HepG2 (cell line): ENCODE results near the gene HSP90AB1. TPM values are rescaled to one million over a fixed set of nuclear protein-coding genes. Genes with fewer than 3 reads are reported as not detected.

Source experiments
- ATAC-seq: fragments of 200-7000 bp; cut with Tn5 transposase; 3 replicates; pipeline ENCODE4 v1.9.1; 2020; ENCODE audit warnings: mild to moderate bottlenecking, moderate library complexity
- BruUV-seq: library from RNA; stranded (reverse); fragments of 400-500 nt; replicated peaks from 2 replicates; lab custom pipeline; 2021; lab: Mats Ljungman, UMichigan
- CTCF ChIA-PET: fragments of 300-600 bp; formaldehyde crosslinking; extraction: SDS; loops from one replicate; lab custom pipeline; 2021; ENCODE audit warnings: low total read pairs, inconsistent platforms, low intra/inter-chr PET ratio; lab: Yijun Ruan, JAX
- POLR2A ChIA-PET: fragments of 350-600 bp; sonication (Branson Sonifier 250); formaldehyde crosslinking; loops from one replicate; lab custom pipeline; 2020; ENCODE audit warnings: antibody characterized with exemption, inconsistent platforms; lab: Yijun Ruan, JAX
- DNase-seq: peaks from one replicate; pipeline ENCODE4 v3.0.0-alpha.2; 2015; ENCODE audit warnings: low spot score
- FAIRE-seq: peaks from 3 replicates; lab custom pipeline; 2011; peaks lifted over from hg19 to GRCh38; lab: Jason Lieb, UNC
- H2AFZ ChIP-seq: one replicate; pipeline ENCODE4 v1.6.1; 2011; ENCODE audit warnings: low read length, inconsistent platforms
- H3K27ac ChIP-seq: fragments of 300-600 bp; 3 replicates; pipeline ENCODE4 v1.8.0; 2011; ENCODE audit warnings: mixed run types, mild to moderate bottlenecking, mixed read lengths, low read length, inconsistent platforms; ENCODE audit not compliant: insufficient read depth; ENCODE audit errors: extremely low read length
- H3K27me3 ChIP-seq, 2 experiments: fragments of 200-600 bp in 1 of 2; 2 replicates in 1 of 2; 3 replicates in 1 of 2; pipeline versions ENCODE4 v1.6.0 to v1.8.0; 2011; ENCODE audit warnings: low read length in 2 of 2, mild to moderate bottlenecking in 2 of 2, moderate library complexity in 2 of 2, inconsistent platforms in 1 of 2; ENCODE audit not compliant: insufficient read depth in 2 of 2, control insufficient read depth in 1 of 2
- H3K36me3 ChIP-seq, 2 experiments: fragments of 200-600 bp in 1 of 2; replicated peaks in 1 of 2; 2 replicates in 1 of 2; 3 replicates in 1 of 2; pipeline versions ENCODE4 v1.5.1 to v1.8.0; 2011; ENCODE audit warnings: low read length in 2 of 2, inconsistent platforms in 1 of 2; ENCODE audit not compliant: insufficient read depth in 2 of 2, control insufficient read depth in 1 of 2
- H3K4me1 ChIP-seq: 2 replicates; pipeline ENCODE4 v1.5.1; 2012; ENCODE audit warnings: low read length, inconsistent platforms; ENCODE audit not compliant: insufficient read depth
- H3K4me2 ChIP-seq: 2 replicates; pipeline ENCODE4 v1.6.0; 2011; ENCODE audit warnings: low read depth, low read length, inconsistent platforms
- H3K4me3 ChIP-seq, 3 experiments: fragments of 200-600 bp in 1 of 3; sonication (generic), shearing (Covaris generic) in 1 of 3; replicated peaks in 1 of 3; 2 replicates each; pipeline ENCODE4 v1.5.1; 2011 to 2016; ENCODE audit warnings: low read length in 3 of 3, inconsistent platforms in 2 of 3, low read depth in 2 of 3, mild to moderate bottlenecking in 2 of 3, control low read depth in 1 of 3, mixed read lengths in 1 of 3; ENCODE audit not compliant: insufficient read depth in 1 of 3
- H3K79me2 ChIP-seq: one replicate; pipeline ENCODE4 v1.6.1; 2011; ENCODE audit warnings: low read length, inconsistent platforms; ENCODE audit not compliant: insufficient read depth
- H3K9ac ChIP-seq: 2 replicates; pipeline ENCODE4 v1.6.0; 2011; ENCODE audit warnings: mild to moderate bottlenecking, low read depth, low read length, inconsistent platforms; ENCODE audit not compliant: insufficient read depth
- H3K9me3 ChIP-seq: 2 replicates; pipeline ENCODE4 v1.5.1; 2012; ENCODE audit warnings: mild to moderate bottlenecking, low read length
- H4K20me1 ChIP-seq: 2 replicates; pipeline ENCODE4 v1.6.0; 2011; ENCODE audit warnings: inconsistent platforms, mild to moderate bottlenecking, low read length, moderate library complexity; ENCODE audit not compliant: insufficient read depth
- CREB3 ChIP-seq: sonication (generic); formaldehyde crosslinking; IDR thresholded peaks from 2 replicates; pipeline ENCODE4 v1.5.0; 2020; ENCODE audit warnings: missing genetic modification reagents
- DPF2 ChIP-seq: sonication (generic); formaldehyde crosslinking; IDR thresholded peaks from 2 replicates; pipeline ENCODE4 v1.4.0; 2020; ENCODE audit warnings: mild to moderate bottlenecking, low read depth, missing genetic modification reagents, borderline replicate concordance
- DR1 ChIP-seq: sonication (generic); formaldehyde crosslinking; IDR thresholded peaks from 2 replicates; pipeline ENCODE4 v1.8.0; 2021; ENCODE audit warnings: mild to moderate bottlenecking, missing genetic modification reagents, inconsistent platforms
- KDM2A ChIP-seq: sonication (generic); formaldehyde crosslinking; IDR thresholded peaks from 2 replicates; pipeline ENCODE4 v1.4.0; 2020; ENCODE audit warnings: low read depth, missing genetic modification reagents, borderline replicate concordance
- KLF12 ChIP-seq: sonication (generic); formaldehyde crosslinking; IDR thresholded peaks from 2 replicates; pipeline ENCODE4 v1.4.0; 2020; ENCODE audit warnings: missing genetic modification reagents, borderline replicate concordance
- KLF6 ChIP-seq: IDR thresholded peaks from 2 replicates; pipeline ENCODE4 v1.8.0; 2016; ENCODE audit warnings: missing biosample characterization, missing genetic modification reagents
- MED1 ChIP-seq: sonication (generic); formaldehyde crosslinking; IDR thresholded peaks from 2 replicates; pipeline ENCODE4 v1.4.0; 2020; ENCODE audit warnings: missing genetic modification reagents
- NFKBIZ ChIP-seq: IDR thresholded peaks from 2 replicates; pipeline ENCODE4 v1.6.1; 2018; ENCODE audit warnings: missing genetic modification reagents, missing compliant biosample characterization
- NKX3-1 ChIP-seq: sonication (generic); formaldehyde crosslinking; IDR thresholded peaks from 2 replicates; pipeline ENCODE4 v1.5.0; 2020; ENCODE audit warnings: missing genetic modification reagents
- SAP130 ChIP-seq: IDR thresholded peaks from 2 replicates; pipeline ENCODE4 v1.6.1; 2016; ENCODE audit warnings: low read depth
- SMYD3 ChIP-seq: sonication (generic); formaldehyde crosslinking; IDR thresholded peaks from 2 replicates; pipeline ENCODE4 v1.8.1; 2023; ENCODE audit warnings: mild to moderate bottlenecking, missing genetic modification reagents
- SP5 ChIP-seq: IDR thresholded peaks from 2 replicates; pipeline ENCODE4 v1.6.1; 2016; ENCODE audit warnings: low read depth, borderline replicate concordance
- WIZ ChIP-seq: sonication (generic); formaldehyde crosslinking; IDR thresholded peaks from 2 replicates; pipeline ENCODE4 v1.5.1; 2020; ENCODE audit warnings: mild to moderate bottlenecking, missing genetic modification reagents
- ZFX ChIP-seq: sonication (generic); formaldehyde crosslinking; IDR thresholded peaks from 2 replicates; pipeline ENCODE4 v1.4.0; 2020; ENCODE audit warnings: mild to moderate bottlenecking, low read depth, missing genetic modification reagents, moderate library complexity
- ZMYM2 ChIP-seq: sonication (generic); formaldehyde crosslinking; IDR thresholded peaks from 2 replicates; pipeline ENCODE4 v1.8.0; 2022; ENCODE audit warnings: mild to moderate bottlenecking, missing genetic modification reagents
- ZNF704 ChIP-seq: sonication (generic); formaldehyde crosslinking; IDR thresholded peaks from 2 replicates; pipeline ENCODE4 v1.8.1; 2023; ENCODE audit warnings: mild to moderate bottlenecking, inconsistent platforms, moderate library complexity, missing genetic modification reagents, borderline replicate concordance
- ZNF740 ChIP-seq: sonication (generic); formaldehyde crosslinking; IDR thresholded peaks from 2 replicates; pipeline ENCODE4 v1.4.0; 2020; ENCODE audit warnings: missing genetic modification reagents
- WGBS: methylation state at CpG from one replicate; pipeline ENCODE4 v1.1.6; 2017; ENCODE audit warnings: low lambda C conversion rate; 5-methylcytosine and 5-hydroxymethylcytosine counted together
- in situ Hi-C: cut with HindIII; loops from 2 replicates; pipeline ENCODE4 v1.10.0; 2017; ENCODE audit warnings: low pct_unique_long_range_greater_than_20kb; ENCODE audit not compliant: extremely low pct_ligation_motif_present
- intact Hi-C: fragments of 100-400 bp; cut with micrococcal nuclease; formaldehyde crosslinking; loops from one replicate; pipeline ENCODE4 v1.10.0; 2022; ENCODE audit not compliant: unreplicated experiment
- polyA plus RNA-seq, 8 experiments: library from polyadenylated mRNA; depleted of rRNA in 3 of 8; stranded (reverse) in 7 of 8; unstranded in 1 of 8; fragments of >200 nt; fragmentation: Illumina TruSeq in 4 of 8; extraction: Trizol in 4 of 8; gene quantifications; 2 replicates each; pipeline versions ENCODE4 v1.2.1 to v1.2.3, GENCODE V29; 2011 to 2016; ENCODE audit warnings: low read depth in 4 of 8, missing spikeins in 1 of 8, mixed read lengths in 1 of 8; ENCODE audit not compliant: insufficient read depth in 1 of 8
- total RNA-seq, 5 experiments: library from RNA; depleted of rRNA; stranded (reverse); fragments of >200 nt; fragmentation: Illumina TruSeq; extraction: Trizol; gene quantifications; 2 replicates each; pipeline ENCODE4 v1.2.3, GENCODE V29; 2016; ENCODE audit warnings: low read depth in 1 of 5

HSP90AB1 gene
- total and polyA plus RNA-seq, 2 of the 13 experiments (the other 11 are each of a cell fraction or from before 2014, with no cell fraction given) = 1,325 to 1,472 TPM

GRCh38 chr6:44222486-44223318 is 24.2 kb upstream of the HSP90AB1 start (continued):
- 0 out of 2 replicates have a peak, but pooled peaks have one; percentile 48 for TF ChIP-seq ZNF704 (CRISPR knock-in tag)

- BruUV-seq = no TSS peak
- peak; percentile 74 for DNase-seq
- H4K20me1 ChIP-seq = no peaks in the 10 kb centered on the region
- peak within 1 kb of the TSS; percentile 72 for H3K27ac ChIP-seq
- H3K4me3 ChIP-seq = peak within 1 kb of the TSS; percentile 54 to 76 (median 56)
- H3K4me1 ChIP-seq = peaks cover 80% of the 10 kb centered on the region
- peak; percentile 69 for ATAC-seq
- peaks cover 17% of the 10 kb centered on the region for H3K79me2 ChIP-seq
- WGBS = 0% methylated on average over 24 of the region's 73 CpGs
- CTCF ChIA-PET = interaction anchor here (1.1 to 3.2 kb wide), 2 partner anchors 11 to 71 kb away, joined by 3 to 18 read pairs; no protein-coding TSS in a partner anchor
- H3K9ac ChIP-seq = peak within 1 kb of the TSS; percentile 66
- H2AFZ ChIP-seq = no peak within 1 kb of the TSS
- in situ Hi-C loops (loop anchor here (5.0 kb wide), 1 partner anchor 51 kb away; no protein-coding TSS in a partner anchor), intact Hi-C loops (no loop called here)
- POLR2A ChIA-PET = interaction anchor here (0.7 to 4.4 kb wide), 13 partner anchors 10 to 126 kb away, joined by 3 to 61 read pairs (median 6); partner anchors contain the start of genes HSP90AB1 and SLC35B2
- H3K4me2 ChIP-seq = peak within 1 kb of the TSS; percentile 99
- no peak for FAIRE-seq
- H3K9me3 ChIP-seq = no peaks in the 10 kb centered on the region
- no peaks in the 10 kb centered on the region; a peak in 2 of 5 replicates for H3K36me3 ChIP-seq
- H3K27me3 ChIP-seq = 0 out of 5 replicates have a peak, but pooled peaks cover 0 to 1% of the 10 kb centered on the region in 2 experiments
- TF ChIP-seq SMYD3 (no peak; the same call in 1 of the 2 replicates), ZMYM2 (CRISPR knock-in tag) (no peak), SP5 (CRISPR knock-in tag) (peak; percentile 68), NFKBIZ (CRISPR knock-in tag) (no peak), SAP130 (peak; percentile 83), CREB3 (peak; percentile 57; the same call in 1 of the 2 replicates), ZFX (peak; percentile 81), WIZ (CRISPR knock-in tag) (0 out of 2 replicates have a peak, but pooled peaks have one; percentile 37), KDM2A (CRISPR knock-in tag) (peak; percentile 79; the same call in 1 of the 2 replicates), DR1 (CRISPR knock-in tag) (0 out of 2 replicates have a peak, but pooled peaks have one; percentile 36), DPF2 (0 out of 2 replicates have a peak, but pooled peaks have one; percentile 33), KLF12 (CRISPR knock-in tag) (peak; percentile 89; the same call in 1 of the 2 replicates), NKX3-1 (CRISPR knock-in tag) (peak; percentile 75; the same call in 1 of the 2 replicates), ZNF740 (no peak), KLF6 (peak; percentile 88), MED1 (CRISPR knock-in tag) (peak; percentile 70)
Measured at GRCh38 chr6:44223319-44224028, 23.4 kb upstream of the HSP90AB1 start, which contains the start of gene SLC29A1. Gene SLC29A1 (plus strand): TSS chr6:44223595. CDS start chr6:44227314, 3,719 bp downstream.
